ENCODE data around the gene NOTCH1. TPM values are rescaled to one million over a fixed set of nuclear protein-coding genes. Genes with fewer than 3 reads are reported as not detected.

The NOTCH1 gene
- total RNA-seq, 1 experiment from 2014 or later: 53.4 TPM

DNA sequence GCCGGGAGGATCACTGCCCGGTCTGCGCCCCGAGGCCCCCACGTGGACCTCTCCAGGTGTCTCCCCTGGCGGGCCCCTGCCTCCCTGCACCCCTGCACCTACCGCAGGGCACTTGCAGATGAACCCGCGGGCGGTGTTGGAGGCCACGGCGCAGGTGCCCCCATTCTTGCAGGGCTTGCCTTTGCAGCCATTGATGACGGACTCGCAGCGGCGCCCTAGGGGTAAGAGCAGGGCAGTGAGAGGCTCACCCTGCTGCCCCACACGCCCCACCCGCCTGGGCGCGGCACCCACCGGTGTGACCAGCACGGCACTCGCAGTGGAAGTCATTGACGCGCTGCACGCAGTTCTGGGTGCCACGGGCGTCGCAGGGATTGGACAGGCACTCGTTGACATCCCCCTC lies 39.4 kb downstream of the NOTCH1 start:
- Mint-ChIP-seq H3K27ac (ENCODE audit: low read depth, unreplicated experiment) (no peak overlapping the region), H3K9me3 (ENCODE audit: unreplicated experiment) (no peaks in the 10 kb centered on the region), H3K4me1 (ENCODE audit: insufficient read depth, unreplicated experiment) (no peaks in the 10 kb centered on the region), H3K4me3 (ENCODE audit: unreplicated experiment) (no peak overlapping the region), H3K36me3 (ENCODE audit: insufficient read depth, unreplicated experiment) (peaks cover 72% of the 10 kb centered on the region), H3K27me3 (ENCODE audit: insufficient read depth, unreplicated experiment) (no peaks in the 10 kb centered on the region)
- intact Hi-C loops (cut with micrococcal nuclease): no loop called here
- POLR2A ChIA-PET: no interaction called here
- BruUV-seq (replicated peaks): no TSS peak
- no peak for DNase-seq (ENCODE audit: unreplicated experiment)
- CTCF ChIA-PET: no interaction called here
- TF ChIP-seq, protein P1, sequence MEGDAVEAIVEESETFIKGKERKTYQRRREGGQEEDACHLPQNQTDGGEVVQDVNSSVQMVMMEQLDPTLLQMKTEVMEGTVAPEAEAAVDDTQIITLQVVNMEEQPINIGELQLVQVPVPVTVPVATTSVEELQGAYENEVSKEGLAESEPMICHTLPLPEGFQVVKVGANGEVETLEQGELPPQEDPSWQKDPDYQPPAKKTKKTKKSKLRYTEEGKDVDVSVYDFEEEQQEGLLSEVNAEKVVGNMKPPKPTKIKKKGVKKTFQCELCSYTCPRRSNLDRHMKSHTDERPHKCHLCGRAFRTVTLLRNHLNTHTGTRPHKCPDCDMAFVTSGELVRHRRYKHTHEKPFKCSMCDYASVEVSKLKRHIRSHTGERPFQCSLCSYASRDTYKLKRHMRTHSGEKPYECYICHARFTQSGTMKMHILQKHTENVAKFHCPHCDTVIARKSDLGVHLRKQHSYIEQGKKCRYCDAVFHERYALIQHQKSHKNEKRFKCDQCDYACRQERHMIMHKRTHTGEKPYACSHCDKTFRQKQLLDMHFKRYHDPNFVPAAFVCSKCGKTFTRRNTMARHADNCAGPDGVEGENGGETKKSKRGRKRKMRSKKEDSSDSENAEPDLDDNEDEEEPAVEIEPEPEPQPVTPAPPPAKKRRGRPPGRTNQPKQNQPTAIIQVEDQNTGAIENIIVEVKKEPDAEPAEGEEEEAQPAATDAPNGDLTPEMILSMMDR (IDR thresholded peaks at IDR 0.05; ENCODE audit: unreplicated experiment): no peak

DNA sequence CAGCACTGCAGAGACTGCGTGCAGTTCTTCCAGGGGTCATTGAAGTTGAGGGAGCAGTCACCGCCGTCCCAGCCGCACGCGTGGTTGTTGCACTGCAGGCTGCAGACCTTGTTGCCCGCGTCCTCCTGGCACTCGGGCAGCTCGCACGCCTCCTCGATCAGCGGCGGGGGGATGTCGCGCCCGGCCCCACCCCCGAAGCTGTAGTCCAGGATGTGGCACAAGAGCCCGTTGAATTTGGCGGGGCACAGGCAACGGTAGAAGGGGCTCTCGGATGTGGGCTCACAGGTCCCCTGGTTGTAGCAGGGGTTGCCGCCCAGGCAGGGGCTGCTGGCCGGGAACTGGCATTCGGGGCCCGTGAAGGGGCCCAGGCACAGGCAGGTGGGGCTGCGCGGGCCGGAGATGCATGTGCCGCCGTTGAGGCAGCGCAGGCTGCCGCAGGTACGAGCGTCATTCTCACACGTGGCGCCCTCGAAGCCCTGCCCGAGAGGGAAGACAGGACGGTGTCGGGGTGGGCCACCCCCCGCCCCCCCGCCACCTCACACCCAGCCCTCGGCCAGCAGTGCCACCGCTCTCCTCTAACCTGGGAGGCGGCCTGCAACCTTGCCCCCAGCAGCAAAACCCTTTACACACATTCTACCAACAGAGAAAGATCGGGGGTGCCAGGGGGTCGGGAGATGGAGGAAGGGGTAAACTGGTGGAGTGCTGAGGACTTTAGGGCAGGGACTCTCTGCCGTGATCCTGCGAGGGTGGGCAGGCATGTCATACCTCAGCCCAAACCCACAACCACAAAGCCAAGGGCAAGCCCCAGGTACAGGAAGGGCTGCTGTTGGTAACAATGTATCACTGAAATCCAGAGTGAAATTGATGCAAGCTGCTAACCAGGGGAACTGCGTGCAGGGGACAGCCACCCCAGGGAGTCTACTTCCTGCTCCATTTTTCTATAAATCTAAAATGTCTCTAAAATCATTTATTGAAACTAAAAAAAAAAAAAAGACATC lies 40.1 kb downstream of the NOTCH1 start:
- no peak for DNase-seq (ENCODE audit: unreplicated experiment)

GRCh38 chr9:136504512-136505348 lies 41.1 kb downstream of the NOTCH1 start:
- intact Hi-C loops (cut with micrococcal nuclease): no loop called here
- DNase-seq (ENCODE audit: unreplicated experiment): no peak
- H3K27ac Mint-ChIP-seq (ENCODE audit: low read depth, unreplicated experiment): no peak overlapping the region
- POLR2A ChIA-PET: no interaction called here
- H3K9me3 Mint-ChIP-seq (ENCODE audit: unreplicated experiment): no peaks in the 10 kb centered on the region
- H3K27me3 Mint-ChIP-seq (ENCODE audit: insufficient read depth, unreplicated experiment): no peaks in the 10 kb centered on the region
- TF ChIP-seq, protein P1 (IDR thresholded peaks at IDR 0.05; ENCODE audit: unreplicated experiment): no peak
- TSS peak; percentile 27 for BruUV-seq (replicated peaks)
- CTCF ChIA-PET: interaction anchor here (1.2 to 1.3 kb wide), 2 partner anchors 16 to 127 kb away, joined by 3 to 8 read pairs; no protein-coding TSS in a partner anchor
- H3K36me3 Mint-ChIP-seq (ENCODE audit: insufficient read depth, unreplicated experiment): peaks cover 75% of the 10 kb centered on the region
- no peak overlapping the region for H3K4me3 Mint-ChIP-seq (ENCODE audit: unreplicated experiment)
- H3K4me1 Mint-ChIP-seq (ENCODE audit: insufficient read depth, unreplicated experiment): no peaks in the 10 kb centered on the region

More for the DNA sequence above, 40.1 kb downstream of the NOTCH1 start:
- H3K36me3 Mint-ChIP-seq (ENCODE audit: insufficient read depth, unreplicated experiment): peaks cover 74% of the 10 kb centered on the region
- no peaks in the 10 kb centered on the region for H3K4me1 Mint-ChIP-seq (ENCODE audit: insufficient read depth, unreplicated experiment)
- H3K4me3 Mint-ChIP-seq (ENCODE audit: unreplicated experiment): no peak overlapping the region
- TF ChIP-seq, protein P1 (IDR thresholded peaks at IDR 0.05; ENCODE audit: unreplicated experiment): no peak
- no peaks in the 10 kb centered on the region for H3K9me3 Mint-ChIP-seq (ENCODE audit: unreplicated experiment)
- H3K27ac Mint-ChIP-seq (ENCODE audit: low read depth, unreplicated experiment): no peak overlapping the region
- H3K27me3 Mint-ChIP-seq (ENCODE audit: insufficient read depth, unreplicated experiment): no peaks in the 10 kb centered on the region
- no TSS peak for BruUV-seq (replicated peaks)
- ChIA-PET CTCF (no interaction called here), POLR2A (no interaction called here)
- intact Hi-C loops (cut with micrococcal nuclease): no loop called here

Data from MCF 10A (cell line).